Measurements from ENCODE around the gene STX2. TPM values are rescaled to one million over a fixed set of nuclear protein-coding genes. Genes with fewer than 3 reads are reported as not detected.

Gene STX2
- total and polyA plus RNA-seq, 2 experiments from 2014 or later, result 16.4 to 35.4 TPM

DNA sequence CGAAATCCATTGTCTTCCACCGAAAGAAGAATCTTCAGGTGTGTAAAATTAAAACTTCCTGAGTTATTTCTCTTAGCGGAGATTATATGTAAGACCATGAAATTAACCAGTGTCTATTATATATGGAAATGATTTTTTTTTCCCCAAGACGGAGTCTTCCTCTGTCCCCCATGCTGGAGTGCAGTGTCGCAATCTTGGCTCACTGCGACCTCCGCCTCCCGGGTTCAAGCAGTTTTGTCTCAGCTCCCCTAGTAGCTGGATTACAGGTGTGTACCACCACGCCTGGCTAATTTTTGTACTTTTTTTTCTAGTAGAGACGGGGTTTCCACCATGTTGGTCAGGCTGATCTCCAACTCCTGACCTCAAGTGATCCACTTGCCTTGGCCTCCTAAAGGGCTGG, 35.6 kb upstream of the STX2 start:
- peak overlapping the region; percentile 85 for H3K4me2 ChIP-seq
- Mint-ChIP-seq H3K4me1 (peaks cover 60% of the 10 kb centered on the region), H3K4me3 (peak overlapping the region; percentile 96), H3K27me3 (ENCODE audit: insufficient read depth, low read depth, poor library complexity) (peaks cover 20% of the 10 kb centered on the region), H3K36me3 (ENCODE audit: low read depth) (peaks cover 54% of the 10 kb centered on the region), H3K9me3 (peaks cover 4% of the 10 kb centered on the region; the same call in 1 of the 3 replicates), H3K27ac (peak overlapping the region; percentile 26)
- no peak for ATAC-seq
- peaks cover 44% of the 10 kb centered on the region for H4K20me1 ChIP-seq (replicated peaks; ENCODE audit: insufficient read depth)
- peak overlapping the region; percentile 85 for H3K27ac ChIP-seq (ENCODE audit: low read depth)
- H2AFZ ChIP-seq, result no peak overlapping the region
- no peaks in the 10 kb centered on the region for H3K9me2 ChIP-seq (ENCODE audit: insufficient read depth)
- H3F3A ChIP-seq (replicated peaks; ENCODE audit: low read depth), result peaks cover 61% of the 10 kb centered on the region
- no peak for TF ChIP-seq JUNB (IDR thresholded peaks at IDR 0.05; ENCODE audit: unreplicated experiment)
- no peak for TF ChIP-seq REST (IDR thresholded peaks at IDR 0.05; ENCODE audit: unreplicated experiment)
- TF ChIP-seq, protein P1, sequence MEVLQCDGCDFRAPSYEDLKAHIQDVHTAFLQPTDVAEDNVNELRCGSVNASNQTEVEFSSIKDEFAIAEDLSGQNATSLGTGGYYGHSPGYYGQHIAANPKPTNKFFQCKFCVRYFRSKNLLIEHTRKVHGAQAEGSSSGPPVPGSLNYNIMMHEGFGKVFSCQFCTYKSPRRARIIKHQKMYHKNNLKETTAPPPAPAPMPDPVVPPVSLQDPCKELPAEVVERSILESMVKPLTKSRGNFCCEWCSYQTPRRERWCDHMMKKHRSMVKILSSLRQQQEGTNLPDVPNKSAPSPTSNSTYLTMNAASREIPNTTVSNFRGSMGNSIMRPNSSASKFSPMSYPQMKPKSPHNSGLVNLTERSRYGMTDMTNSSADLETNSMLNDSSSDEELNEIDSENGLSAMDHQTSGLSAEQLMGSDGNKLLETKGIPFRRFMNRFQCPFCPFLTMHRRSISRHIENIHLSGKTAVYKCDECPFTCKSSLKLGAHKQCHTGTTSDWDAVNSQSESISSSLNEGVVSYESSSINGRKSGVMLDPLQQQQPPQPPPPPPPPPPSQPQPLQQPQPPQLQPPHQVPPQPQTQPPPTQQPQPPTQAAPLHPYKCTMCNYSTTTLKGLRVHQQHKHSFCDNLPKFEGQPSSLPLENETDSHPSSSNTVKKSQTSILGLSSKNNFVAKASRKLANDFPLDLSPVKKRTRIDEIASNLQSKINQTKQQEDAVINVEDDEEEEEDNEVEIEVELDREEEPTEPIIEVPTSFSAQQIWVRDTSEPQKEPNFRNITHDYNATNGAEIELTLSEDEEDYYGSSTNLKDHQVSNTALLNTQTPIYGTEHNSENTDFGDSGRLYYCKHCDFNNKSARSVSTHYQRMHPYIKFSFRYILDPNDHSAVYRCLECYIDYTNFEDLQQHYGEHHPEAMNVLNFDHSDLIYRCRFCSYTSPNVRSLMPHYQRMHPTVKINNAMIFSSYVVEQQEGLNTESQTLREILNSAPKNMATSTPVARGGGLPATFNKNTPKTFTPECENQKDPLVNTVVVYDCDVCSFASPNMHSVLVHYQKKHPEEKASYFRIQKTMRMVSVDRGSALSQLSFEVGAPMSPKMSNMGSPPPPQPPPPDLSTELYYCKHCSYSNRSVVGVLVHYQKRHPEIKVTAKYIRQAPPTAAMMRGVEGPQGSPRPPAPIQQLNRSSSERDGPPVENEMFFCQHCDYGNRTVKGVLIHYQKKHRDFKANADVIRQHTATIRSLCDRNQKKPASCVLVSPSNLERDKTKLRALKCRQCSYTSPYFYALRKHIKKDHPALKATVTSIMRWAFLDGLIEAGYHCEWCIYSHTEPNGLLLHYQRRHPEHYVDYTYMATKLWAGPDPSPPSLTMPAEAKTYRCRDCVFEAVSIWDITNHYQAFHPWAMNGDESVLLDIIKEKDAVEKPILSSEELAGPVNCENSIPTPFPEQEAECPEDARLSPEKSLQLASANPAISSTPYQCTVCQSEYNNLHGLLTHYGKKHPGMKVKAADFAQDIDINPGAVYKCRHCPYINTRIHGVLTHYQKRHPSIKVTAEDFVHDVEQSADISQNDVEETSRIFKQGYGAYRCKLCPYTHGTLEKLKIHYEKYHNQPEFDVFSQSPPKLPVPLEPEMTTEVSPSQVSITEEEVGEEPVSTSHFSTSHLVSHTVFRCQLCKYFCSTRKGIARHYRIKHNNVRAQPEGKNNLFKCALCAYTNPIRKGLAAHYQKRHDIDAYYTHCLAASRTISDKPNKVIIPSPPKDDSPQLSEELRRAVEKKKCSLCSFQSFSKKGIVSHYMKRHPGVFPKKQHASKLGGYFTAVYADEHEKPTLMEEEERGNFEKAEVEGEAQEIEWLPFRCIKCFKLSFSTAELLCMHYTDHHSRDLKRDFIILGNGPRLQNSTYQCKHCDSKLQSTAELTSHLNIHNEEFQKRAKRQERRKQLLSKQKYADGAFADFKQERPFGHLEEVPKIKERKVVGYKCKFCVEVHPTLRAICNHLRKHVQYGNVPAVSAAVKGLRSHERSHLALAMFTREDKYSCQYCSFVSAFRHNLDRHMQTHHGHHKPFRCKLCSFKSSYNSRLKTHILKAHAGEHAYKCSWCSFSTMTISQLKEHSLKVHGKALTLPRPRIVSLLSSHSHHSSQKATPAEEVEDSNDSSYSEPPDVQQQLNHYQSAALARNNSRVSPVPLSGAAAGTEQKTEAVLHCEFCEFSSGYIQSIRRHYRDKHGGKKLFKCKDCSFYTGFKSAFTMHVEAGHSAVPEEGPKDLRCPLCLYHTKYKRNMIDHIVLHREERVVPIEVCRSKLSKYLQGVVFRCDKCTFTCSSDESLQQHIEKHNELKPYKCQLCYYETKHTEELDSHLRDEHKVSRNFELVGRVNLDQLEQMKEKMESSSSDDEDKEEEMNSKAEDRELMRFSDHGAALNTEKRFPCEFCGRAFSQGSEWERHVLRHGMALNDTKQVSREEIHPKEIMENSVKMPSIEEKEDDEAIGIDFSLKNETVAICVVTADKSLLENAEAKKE (CRISPR knock-in tag; IDR thresholded peaks at IDR 0.05), result no peak
- TF ChIP-seq STAT1 (IDR thresholded peaks at IDR 0.05; ENCODE audit: unreplicated experiment), result no peak
- no peak for TF ChIP-seq CREB1 (CRISPR knock-in tag; IDR thresholded peaks at IDR 0.05; ENCODE audit: low read depth)
- no peak for TF ChIP-seq ZNF331 (CRISPR knock-in tag; IDR thresholded peaks at IDR 0.05; ENCODE audit: low read depth)
- no peak for TF ChIP-seq POLR2AphosphoS5 (IDR thresholded peaks at IDR 0.05; ENCODE audit: low read depth)
- no peak for TF ChIP-seq EZH2 (IDR thresholded peaks at IDR 0.05; ENCODE audit: low read depth, unreplicated experiment)
- TF ChIP-seq ZNF114 (CRISPR knock-in tag; IDR thresholded peaks at IDR 0.05), result no peak
- TF ChIP-seq, protein P2, sequence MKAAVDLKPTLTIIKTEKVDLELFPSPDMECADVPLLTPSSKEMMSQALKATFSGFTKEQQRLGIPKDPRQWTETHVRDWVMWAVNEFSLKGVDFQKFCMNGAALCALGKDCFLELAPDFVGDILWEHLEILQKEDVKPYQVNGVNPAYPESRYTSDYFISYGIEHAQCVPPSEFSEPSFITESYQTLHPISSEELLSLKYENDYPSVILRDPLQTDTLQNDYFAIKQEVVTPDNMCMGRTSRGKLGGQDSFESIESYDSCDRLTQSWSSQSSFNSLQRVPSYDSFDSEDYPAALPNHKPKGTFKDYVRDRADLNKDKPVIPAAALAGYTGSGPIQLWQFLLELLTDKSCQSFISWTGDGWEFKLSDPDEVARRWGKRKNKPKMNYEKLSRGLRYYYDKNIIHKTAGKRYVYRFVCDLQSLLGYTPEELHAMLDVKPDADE (IDR thresholded peaks at IDR 0.05), result no peak
- TF ChIP-seq NANOG (IDR thresholded peaks at IDR 0.05; ENCODE audit: borderline replicate concordance), result no peak
- no peak for TF ChIP-seq EZH2phosphoT487 (IDR thresholded peaks at IDR 0.05; ENCODE audit: unreplicated experiment)
- TF ChIP-seq, protein P3, sequence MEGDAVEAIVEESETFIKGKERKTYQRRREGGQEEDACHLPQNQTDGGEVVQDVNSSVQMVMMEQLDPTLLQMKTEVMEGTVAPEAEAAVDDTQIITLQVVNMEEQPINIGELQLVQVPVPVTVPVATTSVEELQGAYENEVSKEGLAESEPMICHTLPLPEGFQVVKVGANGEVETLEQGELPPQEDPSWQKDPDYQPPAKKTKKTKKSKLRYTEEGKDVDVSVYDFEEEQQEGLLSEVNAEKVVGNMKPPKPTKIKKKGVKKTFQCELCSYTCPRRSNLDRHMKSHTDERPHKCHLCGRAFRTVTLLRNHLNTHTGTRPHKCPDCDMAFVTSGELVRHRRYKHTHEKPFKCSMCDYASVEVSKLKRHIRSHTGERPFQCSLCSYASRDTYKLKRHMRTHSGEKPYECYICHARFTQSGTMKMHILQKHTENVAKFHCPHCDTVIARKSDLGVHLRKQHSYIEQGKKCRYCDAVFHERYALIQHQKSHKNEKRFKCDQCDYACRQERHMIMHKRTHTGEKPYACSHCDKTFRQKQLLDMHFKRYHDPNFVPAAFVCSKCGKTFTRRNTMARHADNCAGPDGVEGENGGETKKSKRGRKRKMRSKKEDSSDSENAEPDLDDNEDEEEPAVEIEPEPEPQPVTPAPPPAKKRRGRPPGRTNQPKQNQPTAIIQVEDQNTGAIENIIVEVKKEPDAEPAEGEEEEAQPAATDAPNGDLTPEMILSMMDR (conservative IDR thresholded peaks at IDR 0.05; ENCODE audit: low read depth in 2 of 2), result no peak
- H3K79me2 ChIP-seq (replicated peaks; ENCODE audit: insufficient read depth), result peaks cover 33% of the 10 kb centered on the region
- H3K36me3 ChIP-seq (ENCODE audit: insufficient read depth), result peaks cover 47% of the 10 kb centered on the region
- peak overlapping the region; percentile 85 for H3K4me3 ChIP-seq
- H3K4me1 ChIP-seq (ENCODE audit: insufficient read depth), result peaks cover 47% of the 10 kb centered on the region
- DNase-seq (ENCODE audit: low spot score), result no peak
- no peaks in the 10 kb centered on the region for H3K27me3 ChIP-seq (ENCODE audit: insufficient read depth)

Data from GM23338 (cell line).